Loucy (cell line): ENCODE measurements around the gene GPA33.

ENCODE experiments used
- H2AFZ ChIP-seq: fragments of 200-600 bp; sonication (generic); 2 replicates; pipeline ENCODE4 v1.6.0; 2016; ENCODE audit warnings: antibody characterized with exemption, mild to moderate bottlenecking, low read length, moderate library complexity
- H3F3A ChIP-seq: fragments of 200-600 bp; 2 replicates; pipeline ENCODE4 v1.6.0; 2016; ENCODE audit warnings: antibody characterized with exemption, low read depth, mild to moderate bottlenecking
- H3K27me3 ChIP-seq: fragments of 200-600 bp; sonication (generic); 2 replicates; pipeline ENCODE4 v1.6.1; 2014; ENCODE audit warnings: low read length, mild to moderate bottlenecking; ENCODE audit not compliant: insufficient read depth, poor library complexity, severe bottlenecking
- H3K36me3 ChIP-seq: fragments of 200-600 bp; sonication (generic); 2 replicates; pipeline ENCODE4 v1.6.1; 2016; ENCODE audit warnings: low read length; ENCODE audit not compliant: insufficient read depth
- H3K4me1 ChIP-seq: fragments of 200-600 bp; sonication (generic); 2 replicates; pipeline ENCODE4 v1.5.1; 2014; ENCODE audit warnings: low read length, mild to moderate bottlenecking; ENCODE audit not compliant: insufficient read depth, poor library complexity, severe bottlenecking
- H3K4me2 ChIP-seq: fragments of 200-600 bp; sonication (generic); 2 replicates; pipeline ENCODE4 v1.6.0; 2014; ENCODE audit warnings: antibody characterized with exemption, low read length, low read depth, mild to moderate bottlenecking; ENCODE audit not compliant: poor library complexity, severe bottlenecking
- H3K4me3 ChIP-seq: fragments of 200-600 bp; sonication (generic); 2 replicates; pipeline ENCODE4 v1.5.1; 2014; ENCODE audit warnings: low read length, mild to moderate bottlenecking, mixed read lengths; ENCODE audit not compliant: poor library complexity, severe bottlenecking
- H3K79me2 ChIP-seq: fragments of 200-600 bp; sonication (generic); 2 replicates; pipeline ENCODE4 v1.6.1; 2014; ENCODE audit warnings: low read length; ENCODE audit not compliant: insufficient read depth
- H3K9ac ChIP-seq: fragments of 200-600 bp; sonication (generic); 2 replicates; pipeline ENCODE4 v1.6.0; 2014; ENCODE audit warnings: mild to moderate bottlenecking, low read depth, low read length, moderate library complexity; ENCODE audit not compliant: poor library complexity, severe bottlenecking
- H3K9me2 ChIP-seq: fragments of 200-600 bp; sonication (generic); replicated peaks from 2 replicates; pipeline ENCODE4 v1.6.1; 2016; ENCODE audit warnings: low read depth, low read length, mixed read lengths
- H3K9me3 ChIP-seq: fragments of 200-600 bp; sonication (generic); 2 replicates; pipeline ENCODE4 v1.6.1; 2014; ENCODE audit warnings: mild to moderate bottlenecking, antibody characterized with exemption, low read length, low read depth; ENCODE audit not compliant: insufficient read depth
- H4K20me1 ChIP-seq: fragments of 200-600 bp; sonication (generic); 2 replicates; pipeline ENCODE4 v1.6.0; 2014; ENCODE audit warnings: antibody characterized with exemption, low read length, mild to moderate bottlenecking; ENCODE audit not compliant: insufficient read depth, poor library complexity, severe bottlenecking
- EZH2phosphoT487 ChIP-seq: fragments of 200-600 bp; IDR thresholded peaks from 2 replicates; pipeline ENCODE4 v1.6.1; 2018; ENCODE audit warnings: antibody characterized with exemption, mild to moderate bottlenecking, moderate library complexity, borderline replicate concordance
- TF ChIP-seq, protein P1 (sequence below): fragments of 200-600 bp; sonication (generic); conservative IDR thresholded peaks from 2 replicates; pipeline ENCODE4 v1.5.1; 2014; ENCODE audit warnings: mild to moderate bottlenecking, antibody characterized with exemption, low read length

Gene GPA33

GRCh38 chr1:167016100-167016750, 74.0 kb downstream of the GPA33 start:
- Histone ChIP-seq H3K36me3 (no peaks in the 10 kb centered on the region), H3K4me1 (no peaks in the 10 kb centered on the region), H3K9me3 (no peaks in the 10 kb centered on the region), H3K9ac (no peak overlapping the region), H3F3A (no peaks in the 10 kb centered on the region), H3K79me2 (no peaks in the 10 kb centered on the region), H2AFZ (no peak overlapping the region), H3K9me2 (no peaks in the 10 kb centered on the region), H3K4me2 (no peak overlapping the region), H4K20me1 (no peaks in the 10 kb centered on the region), H3K4me3 (no peak overlapping the region), H3K27me3 (no peaks in the 10 kb centered on the region)
- TF ChIP-seq, protein P1, sequence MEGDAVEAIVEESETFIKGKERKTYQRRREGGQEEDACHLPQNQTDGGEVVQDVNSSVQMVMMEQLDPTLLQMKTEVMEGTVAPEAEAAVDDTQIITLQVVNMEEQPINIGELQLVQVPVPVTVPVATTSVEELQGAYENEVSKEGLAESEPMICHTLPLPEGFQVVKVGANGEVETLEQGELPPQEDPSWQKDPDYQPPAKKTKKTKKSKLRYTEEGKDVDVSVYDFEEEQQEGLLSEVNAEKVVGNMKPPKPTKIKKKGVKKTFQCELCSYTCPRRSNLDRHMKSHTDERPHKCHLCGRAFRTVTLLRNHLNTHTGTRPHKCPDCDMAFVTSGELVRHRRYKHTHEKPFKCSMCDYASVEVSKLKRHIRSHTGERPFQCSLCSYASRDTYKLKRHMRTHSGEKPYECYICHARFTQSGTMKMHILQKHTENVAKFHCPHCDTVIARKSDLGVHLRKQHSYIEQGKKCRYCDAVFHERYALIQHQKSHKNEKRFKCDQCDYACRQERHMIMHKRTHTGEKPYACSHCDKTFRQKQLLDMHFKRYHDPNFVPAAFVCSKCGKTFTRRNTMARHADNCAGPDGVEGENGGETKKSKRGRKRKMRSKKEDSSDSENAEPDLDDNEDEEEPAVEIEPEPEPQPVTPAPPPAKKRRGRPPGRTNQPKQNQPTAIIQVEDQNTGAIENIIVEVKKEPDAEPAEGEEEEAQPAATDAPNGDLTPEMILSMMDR: no peak
- TF ChIP-seq EZH2phosphoT487: no peak

GRCh38 chr1:167013108-167013929, 76.9 kb downstream of the GPA33 start:
- no peaks in the 10 kb centered on the region for H3K9me3 ChIP-seq
- H3K9me2 ChIP-seq: no peaks in the 10 kb centered on the region
- H3K4me2 ChIP-seq: no peak overlapping the region

GRCh38 chr1:167012570-167012969, 77.6 kb downstream of the GPA33 start:
- H3K9me3 ChIP-seq: no peaks in the 10 kb centered on the region
- no peak overlapping the region for H3K4me2 ChIP-seq
- H2AFZ ChIP-seq: no peak overlapping the region

More at GRCh38 chr1:167013108-167013929, 76.9 kb downstream of the GPA33 start:
- Histone ChIP-seq H3K27me3 (no peaks in the 10 kb centered on the region), H2AFZ (no peak overlapping the region), H3F3A (no peaks in the 10 kb centered on the region), H3K36me3 (no peaks in the 10 kb centered on the region), H4K20me1 (no peaks in the 10 kb centered on the region), H3K9ac (no peak overlapping the region), H3K79me2 (no peaks in the 10 kb centered on the region), H3K4me1 (peaks cover 5% of the 10 kb centered on the region), H3K4me3 (no peak overlapping the region)
- TF ChIP-seq, protein P1: no peak
- no peak for TF ChIP-seq EZH2phosphoT487

More at GRCh38 chr1:167012570-167012969, 77.6 kb downstream of the GPA33 start:
- H3K4me3 ChIP-seq: no peak overlapping the region
- no peaks in the 10 kb centered on the region for H4K20me1 ChIP-seq
- H3K9ac ChIP-seq: no peak overlapping the region
- no peaks in the 10 kb centered on the region for H3K79me2 ChIP-seq
- H3K4me1 ChIP-seq: peaks cover 5% of the 10 kb centered on the region
- H3K27me3 ChIP-seq: no peaks in the 10 kb centered on the region
- no peaks in the 10 kb centered on the region for H3K9me2 ChIP-seq
- no peaks in the 10 kb centered on the region for H3F3A ChIP-seq
- no peak for TF ChIP-seq EZH2phosphoT487
- TF ChIP-seq, protein P1: no peak
- H3K36me3 ChIP-seq: no peaks in the 10 kb centered on the region
